Activated CD4-positive, alpha-beta T cell treated with anti-CD3 and anti-CD28 coated beads, Interleukin-2, amount 10 ng/mL, durations not matched to agents 24 days and 14 days (primary cell): Measurements from ENCODE around the gene MBD3L5. TPM values are rescaled to one million over a fixed set of nuclear protein-coding genes. Genes with fewer than 3 reads are reported as not detected.
A peak's percentile ranks its signal among the peaks of the same experiment; 100 is the strongest.
"Not testable (repeated sequence)": the region's sequence is repeated elsewhere in the genome, so short reads cannot be mapped to it uniquely, and the experiment has no call there.

Experiments
- DNase-seq: peaks from one replicate; pipeline ENCODE4 v3.0.0; 2022
- H3K27ac Mint-ChIP-seq: one replicate; pipeline ENCODE4 v1.8.0; 2022; ENCODE audit warnings: mild to moderate bottlenecking, mixed read lengths
- H3K27me3 Mint-ChIP-seq: one replicate; pipeline ENCODE4 v1.8.0; 2022; ENCODE audit warnings: mixed read lengths
- H3K36me3 Mint-ChIP-seq: one replicate; pipeline ENCODE4 v1.8.0; 2022; ENCODE audit warnings: low read depth, mild to moderate bottlenecking, mixed read lengths
- H3K4me1 Mint-ChIP-seq: one replicate; pipeline ENCODE4 v1.8.0; 2021; ENCODE audit warnings: mixed read lengths
- H3K4me3 Mint-ChIP-seq: one replicate; pipeline ENCODE4 v1.8.0; 2022; ENCODE audit warnings: mild to moderate bottlenecking, moderate library complexity, mixed read lengths
- H3K9me3 Mint-ChIP-seq: one replicate; pipeline ENCODE4 v1.8.0; 2021; ENCODE audit warnings: mixed read lengths
- intact Hi-C: fragments of 100-400 bp; cut with micrococcal nuclease; formaldehyde crosslinking; loops from one replicate; pipeline ENCODE4 v1.15.1; 2023
- total RNA-seq: library from RNA; stranded (reverse); gene quantifications from 2 replicates; pipeline ENCODE4 v1.2.3, GENCODE V29; 2022

The MBD3L5 gene
- total RNA-seq, 1 donor from 2014 or later: not detected

DNA sequence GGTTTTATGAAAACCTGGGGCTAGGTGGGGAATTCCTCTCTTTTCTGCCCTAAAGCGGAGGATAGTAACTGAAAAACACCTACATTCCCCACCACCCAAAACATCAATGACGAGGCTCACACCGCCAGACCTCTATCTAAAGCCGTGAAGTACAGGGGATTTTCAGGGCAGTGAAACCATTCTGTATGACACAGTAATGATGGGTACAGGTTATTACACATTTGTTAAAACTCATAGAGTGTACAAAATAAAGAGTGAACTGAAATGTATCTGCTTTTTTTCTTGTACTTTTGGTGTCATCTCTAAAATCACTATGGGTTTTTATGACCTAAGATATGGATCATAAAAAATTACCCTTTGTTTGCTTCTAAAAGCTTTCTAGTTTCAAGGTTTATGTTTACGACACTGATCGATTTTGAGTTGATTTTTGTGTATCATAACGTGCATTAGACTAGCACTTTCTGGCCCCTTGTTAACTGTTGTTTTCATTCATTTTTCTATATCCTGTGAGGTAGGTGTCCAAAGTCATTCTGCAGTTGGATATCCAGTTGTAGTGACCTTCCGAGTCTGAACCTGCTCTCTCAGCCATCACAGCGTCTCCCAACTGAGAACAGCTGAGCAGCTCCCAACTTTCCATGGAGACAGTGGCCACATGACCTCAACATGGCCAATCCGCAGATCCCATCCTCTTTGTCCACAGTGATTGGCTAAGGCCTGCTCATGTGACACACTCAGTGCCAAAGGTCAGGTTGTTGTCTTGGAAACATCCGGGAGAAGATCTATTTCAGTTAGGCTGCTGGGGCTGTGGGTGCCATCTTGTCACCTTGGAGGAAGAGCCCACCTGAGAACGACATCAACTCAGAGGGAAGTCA, 19.4 kb upstream of the MBD3L5 start:
- DNase-seq: peak; percentile 55
- Mint-ChIP-seq H3K27ac (peak overlapping the region; percentile 69), H3K36me3 (peaks cover 1% of the 10 kb centered on the region), H3K4me1 (peaks cover 28% of the 10 kb centered on the region), H3K4me3 (no peak overlapping the region), H3K27me3 (no peaks in the 10 kb centered on the region), H3K9me3 (peaks cover 7% of the 10 kb centered on the region)
- intact Hi-C loops: no loop called here

GRCh38 chr19:7013678-7014077, 16.7 kb upstream of the MBD3L5 start:
- Mint-ChIP-seq H3K4me3 (no peak overlapping the region), H3K27me3 (no peaks in the 10 kb centered on the region), H3K27ac (peak overlapping the region; percentile 76), H3K36me3 (peaks cover 1% of the 10 kb centered on the region), H3K4me1 (peaks cover 24% of the 10 kb centered on the region), H3K9me3 (peaks cover 4% of the 10 kb centered on the region)
- intact Hi-C loops: no loop called here
- peak; percentile 62 for DNase-seq

GRCh38 chr19:7018828-7019227, 11.6 kb upstream of the MBD3L5 start:
- Mint-ChIP-seq H3K36me3 (no peaks in the 10 kb centered on the region), H3K9me3 (peaks cover 1% of the 10 kb centered on the region), H3K4me1 (peaks cover 1% of the 10 kb centered on the region), H3K27ac (no peak overlapping the region), H3K4me3 (no peak overlapping the region), H3K27me3 (no peaks in the 10 kb centered on the region)
- intact Hi-C loops: no loop called here
- DNase-seq: peak; percentile 23

DNA sequence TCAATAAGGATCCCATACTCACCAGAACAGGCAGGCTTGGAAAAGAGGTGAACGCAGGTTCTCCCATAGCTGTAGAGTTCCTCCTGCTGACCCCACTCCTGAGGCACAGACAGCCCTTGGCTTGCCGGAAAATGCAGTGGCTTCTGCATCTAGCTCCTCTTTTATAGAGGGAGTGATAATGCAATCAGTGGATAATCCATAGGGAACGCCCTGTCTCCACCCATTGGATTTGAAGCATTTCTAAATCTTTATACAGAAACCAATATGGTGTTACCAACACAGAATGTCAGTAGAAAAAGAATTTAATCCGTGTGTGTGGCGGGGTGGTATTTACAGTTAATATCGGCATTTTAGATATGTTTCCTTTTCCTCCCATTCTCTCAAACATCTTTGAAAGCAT, 9.0 kb upstream of the MBD3L5 start, which contains the start of gene MBD3L2B:
Gene MBD3L2B (minus strand): TSS at position 101 of the 400 bp plus-strand sequence. CDS start 34 bp downstream, at position 67.
- H3K4me3 Mint-ChIP-seq, H3K9me3 Mint-ChIP-seq, H3K27ac Mint-ChIP-seq, intact Hi-C loops, H3K4me1 Mint-ChIP-seq, H3K36me3 Mint-ChIP-seq, H3K27me3 Mint-ChIP-seq, DNase-seq: not testable (repeated sequence)

GRCh38 chr19:7028790-7029189, 1.6 kb upstream of the MBD3L5 start:
- H3K27ac Mint-ChIP-seq, H3K36me3 Mint-ChIP-seq, H3K4me1 Mint-ChIP-seq, intact Hi-C loops, DNase-seq, H3K4me3 Mint-ChIP-seq, H3K27me3 Mint-ChIP-seq, H3K9me3 Mint-ChIP-seq: not testable (repeated sequence)

- H3K9me3 Mint-ChIP-seq, H3K4me3 Mint-ChIP-seq, DNase-seq, H3K27ac Mint-ChIP-seq, H3K27me3 Mint-ChIP-seq, H3K36me3 Mint-ChIP-seq, intact Hi-C loops, H3K4me1 Mint-ChIP-seq: not testable (repeated sequence)
Observed at GRCh38 chr19:7040079-7040478, 9.7 kb downstream of the MBD3L5 start, which contains the start of gene MBD3L4. MBD3L4 (minus strand) TSS chr19:7040179; CDS start chr19:7040144, 35 bp downstream.

DNA sequence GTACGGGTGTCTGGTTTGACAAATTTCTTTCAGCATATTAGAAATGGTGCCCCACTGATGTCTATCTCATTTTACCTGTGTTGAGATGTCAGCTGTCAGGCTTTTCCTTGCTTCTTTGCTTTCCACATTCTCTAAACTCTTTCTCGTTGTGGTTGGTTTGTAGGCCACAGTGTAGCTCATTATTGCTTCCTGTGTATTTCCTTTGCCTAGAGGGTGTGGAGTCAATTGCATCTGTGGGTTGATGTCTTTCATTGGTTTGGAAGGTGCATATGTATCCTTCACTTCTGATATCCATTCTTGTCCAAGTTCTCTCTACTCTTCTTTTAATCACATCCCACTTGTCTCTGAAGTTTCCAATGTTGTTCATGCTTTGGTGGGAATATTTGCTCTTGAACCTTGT, 11.2 kb downstream of the MBD3L5 start:
- DNase-seq, H3K36me3 Mint-ChIP-seq, H3K4me1 Mint-ChIP-seq, intact Hi-C loops, H3K9me3 Mint-ChIP-seq, H3K27ac Mint-ChIP-seq, H3K4me3 Mint-ChIP-seq, H3K27me3 Mint-ChIP-seq: not testable (repeated sequence)

DNA sequence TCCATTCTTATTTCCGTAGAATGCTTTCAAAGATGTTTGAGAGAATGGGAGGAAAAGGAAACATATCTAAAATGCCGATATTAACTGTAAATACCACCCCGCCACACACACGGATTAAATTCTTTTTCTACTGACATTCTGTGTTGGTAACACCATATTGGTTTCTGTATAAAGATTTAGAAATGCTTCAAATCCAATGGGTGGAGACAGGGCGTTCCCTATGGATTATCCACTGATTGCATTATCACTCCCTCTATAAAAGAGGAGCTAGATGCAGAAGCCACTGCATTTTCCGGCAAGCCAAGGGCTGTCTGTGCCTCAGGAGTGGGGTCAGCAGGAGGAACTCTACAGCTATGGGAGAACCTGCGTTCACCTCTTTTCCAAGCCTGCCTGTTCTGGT, 18.6 kb downstream of the MBD3L5 start, which contains the start of gene MBD3L2:
Gene MBD3L2 (plus strand): TSS at position 301 of the 400 bp plus-strand sequence. CDS start 53 bp downstream, at position 354.
- DNase-seq, intact Hi-C loops, H3K9me3 Mint-ChIP-seq, H3K4me3 Mint-ChIP-seq, H3K27me3 Mint-ChIP-seq, H3K4me1 Mint-ChIP-seq, H3K36me3 Mint-ChIP-seq, H3K27ac Mint-ChIP-seq: not testable (repeated sequence)

DNA sequence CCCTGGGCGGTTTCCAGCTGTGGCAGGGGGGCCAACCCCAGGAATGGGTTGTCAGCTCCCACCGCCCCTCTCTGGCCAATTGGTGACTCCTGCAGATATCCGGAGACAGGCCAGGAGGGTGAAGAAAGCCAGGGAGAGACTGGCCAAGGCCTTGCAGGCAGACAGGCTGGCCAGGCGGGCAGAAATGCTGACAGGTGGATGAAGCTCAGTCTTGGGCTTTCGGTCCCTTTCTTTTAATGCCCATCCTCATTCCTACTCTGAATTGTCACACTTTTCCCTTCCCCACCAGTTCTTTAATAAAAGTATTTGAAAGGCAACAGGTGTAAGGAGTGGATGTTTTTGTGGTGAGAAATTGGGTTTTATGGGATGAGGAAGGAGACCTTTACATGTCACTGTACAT, 21.0 kb downstream of the MBD3L5 start:
- H3K9me3 Mint-ChIP-seq, intact Hi-C loops, H3K36me3 Mint-ChIP-seq, H3K4me3 Mint-ChIP-seq, H3K4me1 Mint-ChIP-seq, H3K27ac Mint-ChIP-seq, H3K27me3 Mint-ChIP-seq: not testable (repeated sequence)
- peak; percentile 60 for DNase-seq

- H3K27ac Mint-ChIP-seq, H3K4me1 Mint-ChIP-seq, H3K4me3 Mint-ChIP-seq, H3K36me3 Mint-ChIP-seq, intact Hi-C loops, H3K27me3 Mint-ChIP-seq, H3K9me3 Mint-ChIP-seq: not testable (repeated sequence)
- DNase-seq: peak; percentile 65
Observed at GRCh38 chr19:7052896-7053295, 22.5 kb downstream of the MBD3L5 start.

DNA sequence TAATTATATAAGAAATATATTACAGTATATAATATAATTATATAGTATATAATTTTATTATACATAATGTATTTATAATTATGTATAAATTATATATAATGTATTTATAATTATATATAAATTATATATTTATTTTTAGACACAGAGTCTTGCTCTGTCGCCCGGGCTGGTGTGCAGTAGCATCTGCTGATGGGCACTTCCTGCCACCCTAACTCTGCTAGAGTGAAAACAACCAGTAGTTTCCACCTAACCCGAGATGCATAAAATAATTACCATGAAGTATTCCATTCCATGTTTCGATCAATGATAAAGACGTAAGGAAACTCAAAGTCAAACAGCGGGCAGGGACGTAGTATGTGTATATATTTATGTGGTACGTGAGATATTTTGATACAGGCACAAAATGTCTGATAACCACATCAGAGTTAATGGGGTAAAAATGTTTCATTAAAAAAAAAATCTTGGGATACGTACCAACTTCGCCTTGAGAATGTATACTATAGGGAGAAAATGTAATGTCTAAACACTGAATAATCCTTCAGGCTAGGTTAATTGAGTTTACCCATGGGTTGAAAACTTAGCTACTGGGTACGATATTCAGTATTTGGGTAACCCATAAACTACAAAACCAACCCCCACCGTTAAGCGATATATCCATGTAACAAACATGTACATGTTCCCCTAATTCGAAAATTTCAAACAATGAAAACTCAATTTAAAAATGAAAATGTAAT, 24.4 kb downstream of the MBD3L5 start:
- H3K27ac Mint-ChIP-seq, H3K27me3 Mint-ChIP-seq, H3K4me3 Mint-ChIP-seq, intact Hi-C loops, H3K9me3 Mint-ChIP-seq, H3K36me3 Mint-ChIP-seq, H3K4me1 Mint-ChIP-seq: not testable (repeated sequence)
- DNase-seq: peak; percentile 56

- DNase-seq: peak; percentile 54
- H3K4me1 Mint-ChIP-seq, H3K27me3 Mint-ChIP-seq, intact Hi-C loops, H3K4me3 Mint-ChIP-seq, H3K9me3 Mint-ChIP-seq, H3K27ac Mint-ChIP-seq, H3K36me3 Mint-ChIP-seq: not testable (repeated sequence)
Observed at GRCh38 chr19:7055679-7056078, 25.3 kb downstream of the MBD3L5 start.

DNA sequence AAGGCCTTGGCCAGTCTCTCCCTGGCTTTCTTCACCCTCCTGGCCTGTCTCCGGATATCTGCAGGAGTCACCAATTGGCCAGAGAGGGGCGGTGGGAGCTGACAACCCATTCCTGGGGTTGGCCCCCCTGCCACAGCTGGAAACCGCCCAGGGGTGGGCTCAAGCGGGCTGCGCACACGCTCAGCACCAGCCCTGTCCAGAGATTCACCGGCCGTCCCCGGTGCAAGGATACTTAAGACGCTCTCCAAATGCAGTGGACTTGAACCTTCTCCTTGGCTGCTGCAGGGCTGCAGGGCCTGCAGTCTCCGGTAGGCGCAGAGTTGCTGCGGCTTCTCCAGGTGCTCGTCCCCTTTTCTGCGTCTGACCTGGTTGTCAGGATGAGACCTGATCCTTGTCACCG, 26.0 kb downstream of the MBD3L5 start:
- DNase-seq: peak; percentile 54
- H3K4me3 Mint-ChIP-seq, H3K27ac Mint-ChIP-seq, H3K36me3 Mint-ChIP-seq, H3K27me3 Mint-ChIP-seq, H3K9me3 Mint-ChIP-seq, intact Hi-C loops, H3K4me1 Mint-ChIP-seq: not testable (repeated sequence)

DNA sequence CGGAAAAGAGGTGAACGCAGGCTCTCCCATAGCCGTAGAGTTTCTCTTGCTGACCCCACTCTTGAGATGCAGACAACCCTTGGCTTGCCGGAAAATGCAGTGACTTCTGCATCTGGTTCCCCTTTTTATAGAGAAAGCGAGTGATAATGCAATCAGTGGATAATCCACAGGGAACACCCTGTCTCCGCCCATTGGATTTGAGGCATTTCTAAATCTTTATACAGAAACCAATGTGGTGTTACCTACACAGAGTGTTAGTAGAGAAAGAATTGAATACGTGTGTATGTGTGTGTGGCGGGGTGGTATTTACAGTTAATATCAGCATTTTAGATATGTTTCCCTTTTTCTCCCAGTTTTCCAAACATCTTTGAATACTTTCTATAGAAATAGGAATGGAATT, 28.2 kb downstream of the MBD3L5 start, which contains the start of gene MBD3L3:
Gene MBD3L3 (minus strand): TSS at position 101 of the 400 bp plus-strand sequence. CDS start 71 bp downstream, at position 30.
- intact Hi-C loops, H3K4me3 Mint-ChIP-seq, H3K36me3 Mint-ChIP-seq, DNase-seq, H3K27ac Mint-ChIP-seq, H3K27me3 Mint-ChIP-seq, H3K9me3 Mint-ChIP-seq, H3K4me1 Mint-ChIP-seq: not testable (repeated sequence)
